Stimulated activated CD4-positive, alpha-beta T cell treated with anti-CD3 and anti-CD28 coated beads, Interleukin-4, amount 100 ng/mL, for 1 hour (primary cell): ENCODE measurements around the gene IRF4.
"Not testable (repeated sequence)": the region's sequence is repeated elsewhere in the genome, so short reads cannot be mapped to it uniquely, and the experiment has no call there.

Source experiments
- DNase-seq: peaks from one replicate; pipeline ENCODE4 v3.0.0-alpha.2; 2020

The IRF4 gene

DNA sequence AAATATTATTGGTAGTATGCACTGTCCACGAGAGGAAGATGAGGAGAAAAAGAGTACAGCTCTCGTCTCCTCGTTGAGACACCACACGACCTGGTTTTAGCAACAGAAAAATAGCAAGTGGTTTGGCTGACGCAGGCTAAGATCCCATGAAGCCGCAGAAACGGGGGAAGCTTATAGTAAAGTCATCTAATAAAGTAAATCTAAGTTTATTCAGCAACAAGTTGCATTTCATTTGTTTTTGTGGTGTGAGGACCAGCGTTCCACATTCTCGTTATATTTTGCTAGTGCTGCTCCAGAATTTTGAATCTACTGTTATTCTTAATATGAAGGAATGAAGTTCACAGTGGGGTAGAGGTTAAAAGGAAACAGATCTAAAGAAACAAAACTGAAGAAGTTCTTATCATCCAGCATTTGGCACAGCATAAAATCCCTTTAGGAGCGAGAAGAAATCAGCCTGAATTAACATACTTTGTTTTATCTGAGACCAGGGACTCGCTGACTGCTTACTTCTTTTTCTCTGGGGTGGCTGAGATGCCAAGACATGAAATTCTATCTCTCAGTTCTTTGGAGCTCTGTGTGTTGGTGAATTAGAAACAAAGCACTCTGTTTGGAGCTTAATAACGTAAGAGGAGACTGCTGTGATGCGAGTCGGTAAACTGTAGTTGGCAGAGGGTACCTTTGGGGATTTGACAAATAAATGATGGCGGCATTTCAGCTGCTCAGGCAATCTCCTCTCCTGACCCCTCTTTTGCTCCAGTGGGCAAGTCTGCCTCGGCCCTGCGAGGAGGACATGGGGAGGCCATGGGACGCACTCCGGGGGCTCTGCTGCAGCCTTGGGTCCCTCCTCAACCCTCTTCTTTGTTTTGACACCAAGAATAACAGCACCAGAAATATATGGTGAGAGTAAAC lies 24.9 kb upstream of the IRF4 start:
- no peak for DNase-seq

DNA sequence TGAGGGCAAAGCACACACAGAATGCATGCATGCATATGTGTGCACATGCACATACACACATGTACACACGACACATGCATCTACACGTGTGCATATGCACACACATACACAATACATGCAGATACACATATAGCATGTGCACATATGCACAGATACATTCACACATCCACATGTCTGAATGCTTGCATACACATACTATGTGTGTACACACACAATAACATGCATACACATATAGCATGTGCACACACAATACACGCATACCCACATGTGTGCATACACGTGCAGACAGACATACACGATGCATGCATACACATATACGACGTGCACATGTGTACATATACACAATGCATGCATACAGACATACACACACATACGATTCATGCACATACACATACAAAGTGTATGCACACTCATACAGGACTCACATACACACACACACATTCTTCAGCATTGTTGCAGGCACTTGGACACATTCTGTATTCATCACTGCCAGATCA lies 24.2 kb upstream of the IRF4 start:
- no peak for DNase-seq

DNA sequence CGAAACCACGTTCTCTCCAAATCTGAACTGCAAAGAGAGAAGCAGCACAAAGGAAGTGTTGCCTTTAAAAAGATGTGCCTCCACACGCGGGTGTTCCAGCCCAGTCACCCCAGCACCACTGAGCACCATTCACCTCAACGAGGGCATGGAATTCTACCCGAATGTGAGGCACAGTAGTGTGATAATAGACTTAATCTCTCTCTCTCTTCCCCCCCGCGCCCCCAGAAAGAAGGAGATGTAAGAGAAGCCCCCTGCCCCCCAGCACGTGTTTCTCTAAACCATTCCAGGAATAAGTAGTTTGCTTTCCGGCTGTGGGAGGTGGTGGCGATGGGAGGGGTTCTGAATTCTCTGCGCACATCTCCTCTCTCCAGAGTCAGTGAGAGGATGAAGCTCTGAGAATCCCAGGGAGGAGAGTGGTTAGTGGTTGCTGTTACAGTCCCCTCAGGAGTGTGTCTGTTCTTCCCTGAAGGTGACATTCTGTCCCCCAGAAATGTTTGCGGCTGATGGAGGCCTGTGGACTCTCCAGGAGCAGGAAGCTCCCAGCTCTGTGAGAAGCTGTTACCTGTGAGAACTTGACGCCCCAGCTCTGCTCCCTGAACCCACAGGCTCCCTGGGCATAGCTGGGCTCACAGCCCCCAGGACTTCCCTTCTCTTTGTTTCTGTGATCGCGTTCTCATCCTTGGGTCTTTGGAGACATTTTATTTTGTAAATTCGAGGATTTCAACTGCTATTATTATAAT lies 23.5 kb upstream of the IRF4 start:
- no peak for DNase-seq

DNA sequence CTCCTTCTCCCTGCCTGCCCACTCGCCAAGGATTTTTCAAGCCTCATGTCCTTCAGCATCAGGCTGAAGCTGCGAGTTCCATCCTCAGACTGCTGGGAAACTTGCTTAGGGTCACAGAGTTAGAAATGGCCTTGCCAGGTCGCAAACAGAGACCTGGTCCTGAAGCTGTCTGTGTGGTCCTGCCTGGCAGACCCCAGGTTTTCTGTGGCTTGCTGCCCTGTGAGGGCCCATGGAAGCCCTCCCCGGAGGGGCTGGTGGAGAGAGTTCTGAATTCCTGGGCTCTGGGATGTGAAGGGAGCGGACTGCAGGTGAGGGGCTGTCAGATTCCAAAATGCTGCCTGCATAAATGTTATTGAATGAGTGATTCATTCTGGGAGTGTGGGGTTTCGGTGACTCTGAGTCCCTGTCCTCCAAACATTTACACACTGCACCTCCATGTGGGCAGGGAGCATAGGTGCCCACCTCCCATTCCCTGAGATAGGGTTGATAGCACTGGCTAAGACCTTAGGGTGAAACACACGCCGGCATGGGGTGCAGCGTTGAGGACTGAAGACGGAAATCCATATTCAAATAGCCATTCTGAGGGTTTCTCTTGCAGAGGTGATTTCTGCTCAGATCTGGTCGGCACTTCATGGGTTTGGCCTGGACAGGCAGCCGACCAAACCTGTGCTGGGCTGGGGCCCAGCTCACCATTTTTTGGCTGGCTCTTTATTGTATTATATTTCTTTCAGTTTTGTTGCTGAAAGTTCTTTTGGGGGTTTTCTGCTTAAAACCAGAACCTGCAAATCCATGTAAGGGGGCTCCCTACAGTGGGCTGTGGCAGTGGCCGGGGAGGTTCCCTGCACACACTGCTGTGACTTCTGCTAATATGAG lies 21.8 kb upstream of the IRF4 start:
- no peak for DNase-seq

DNA sequence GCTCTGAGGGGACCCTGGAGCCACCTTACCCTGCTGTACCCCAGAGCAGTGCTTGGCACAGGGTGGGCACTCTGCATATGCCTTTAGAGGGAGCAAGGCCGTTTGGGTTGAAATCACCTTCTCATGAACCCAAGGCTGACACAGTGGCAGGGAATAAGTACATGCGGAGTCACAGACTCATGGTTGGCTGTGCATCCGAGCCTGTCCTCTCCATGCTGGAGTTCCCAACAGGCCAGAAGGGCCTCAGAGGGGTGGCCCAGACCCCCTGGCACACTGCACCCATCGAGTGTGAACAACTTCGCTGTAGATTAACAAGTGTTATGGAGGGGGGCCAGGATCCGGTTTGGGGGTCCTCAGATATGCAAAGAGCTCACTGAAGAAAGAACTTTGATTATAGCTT lies 21.0 kb upstream of the IRF4 start:
- DNase-seq, result no peak

DNA sequence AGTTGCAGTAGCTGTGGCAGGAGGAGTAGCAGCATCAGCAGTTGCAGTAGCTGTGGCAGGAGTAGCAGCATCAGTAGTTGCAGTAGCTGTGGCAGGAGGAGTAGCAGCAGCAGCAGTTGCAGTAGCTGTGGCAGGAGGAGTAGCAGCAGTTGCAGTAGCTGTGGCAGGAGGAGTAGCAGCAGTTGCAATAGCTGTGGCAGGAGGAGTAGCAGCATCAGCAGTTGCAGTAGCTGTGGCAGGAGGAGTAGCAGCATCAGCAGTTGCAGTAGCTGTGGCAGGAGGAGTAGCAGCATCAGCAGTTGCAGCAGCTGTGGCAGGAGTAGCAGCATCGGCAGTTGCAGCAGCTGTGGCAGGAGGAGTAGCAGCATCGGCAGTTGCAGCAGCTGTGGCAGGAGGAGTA lies 19.7 kb upstream of the IRF4 start:
- DNase-seq, result not testable (repeated sequence)

DNA sequence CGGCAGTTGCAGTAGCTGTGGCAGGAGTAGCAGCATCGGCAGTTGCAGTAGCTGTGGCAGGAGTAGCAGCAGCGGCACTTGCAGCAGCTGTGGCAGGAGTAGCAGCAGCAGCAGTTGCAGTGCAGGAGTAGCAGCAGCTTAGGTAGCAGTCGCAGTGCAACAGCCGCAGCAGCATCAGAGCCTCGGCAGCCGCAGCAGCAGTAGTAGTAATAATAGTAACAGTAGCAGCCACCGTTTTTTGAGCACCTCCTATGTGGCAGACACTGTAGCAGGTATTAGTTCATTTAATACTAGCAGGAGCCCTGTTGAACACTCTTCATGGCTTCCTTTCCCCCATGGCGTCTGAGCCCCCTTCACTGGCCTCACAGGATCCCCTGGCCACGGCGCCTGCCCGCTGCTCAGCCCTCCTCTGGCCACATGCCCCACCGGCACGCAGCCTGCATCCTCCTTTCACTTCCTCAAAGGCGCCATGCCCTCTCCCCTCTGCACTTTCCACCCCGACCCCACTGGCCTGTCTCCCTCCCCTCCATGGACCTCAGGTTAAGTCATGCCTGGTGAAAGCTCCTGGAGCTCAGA lies 19.1 kb upstream of the IRF4 start:
- no peak for DNase-seq

DNA sequence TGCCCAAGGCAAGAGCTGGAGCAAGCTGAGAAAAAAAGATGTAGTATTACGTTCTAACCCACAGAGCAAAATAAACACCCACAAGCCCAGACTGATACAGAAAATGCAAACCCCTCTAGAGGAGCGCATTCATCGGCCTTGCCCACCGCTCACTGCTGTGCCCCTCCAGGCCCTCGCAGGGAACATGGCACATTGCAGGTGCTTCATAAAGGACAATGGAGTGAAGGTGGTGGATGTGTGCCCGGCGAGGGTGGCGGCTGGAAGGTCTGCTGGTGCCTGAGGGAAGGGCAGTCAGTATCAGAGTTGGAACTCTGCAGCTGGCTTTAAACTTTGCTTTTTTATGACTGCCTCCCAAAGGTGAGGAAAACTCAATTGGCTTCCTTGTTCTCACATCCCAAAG lies 18.5 kb upstream of the IRF4 start:
- DNase-seq, result no peak

DNA sequence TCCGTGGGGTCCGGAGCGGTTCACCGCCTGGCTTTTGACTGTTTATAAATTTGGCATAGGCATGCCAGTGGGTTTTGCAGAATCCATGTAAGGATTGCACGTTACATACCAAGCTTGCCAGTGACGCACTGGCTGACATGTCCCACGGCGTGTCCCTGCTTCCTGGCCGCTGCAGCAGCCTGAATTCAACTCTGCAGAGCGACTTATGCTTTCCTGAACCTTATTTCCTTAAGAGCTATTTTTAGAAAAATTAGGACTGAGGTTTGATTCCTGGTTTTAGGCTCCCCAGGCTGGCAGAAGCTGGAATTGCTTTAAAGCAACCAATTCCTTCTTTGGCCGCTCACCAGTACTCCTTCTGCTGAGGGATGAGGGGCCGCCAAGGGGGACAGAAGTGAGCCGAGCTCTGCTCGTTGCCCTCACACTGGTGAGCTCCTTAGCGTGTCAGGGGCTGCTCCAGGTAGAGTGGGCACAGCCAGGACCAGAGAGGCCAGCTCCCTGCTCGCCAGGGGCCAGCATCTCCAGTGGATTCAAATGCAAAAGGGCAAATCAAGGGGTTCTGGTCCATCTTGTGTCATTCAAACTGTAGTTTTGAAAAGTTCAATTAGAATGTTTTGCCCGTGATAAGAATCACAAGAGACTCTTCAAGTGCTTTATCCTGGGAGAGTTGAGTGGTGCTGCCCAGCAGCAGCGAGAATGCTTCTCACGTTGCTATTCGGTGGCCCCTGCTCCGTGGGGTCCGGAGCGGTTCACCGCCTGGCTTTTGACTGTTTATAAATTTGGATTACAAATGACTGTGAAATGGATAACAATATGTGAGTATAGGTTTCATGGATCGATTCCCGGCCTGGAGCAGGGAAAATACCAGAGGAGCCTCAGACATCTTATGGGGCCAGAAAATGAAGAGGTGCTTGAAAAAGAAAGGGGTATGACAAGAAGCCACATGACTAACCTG lies 17.5 kb upstream of the IRF4 start:
- DNase-seq, result no peak

DNA sequence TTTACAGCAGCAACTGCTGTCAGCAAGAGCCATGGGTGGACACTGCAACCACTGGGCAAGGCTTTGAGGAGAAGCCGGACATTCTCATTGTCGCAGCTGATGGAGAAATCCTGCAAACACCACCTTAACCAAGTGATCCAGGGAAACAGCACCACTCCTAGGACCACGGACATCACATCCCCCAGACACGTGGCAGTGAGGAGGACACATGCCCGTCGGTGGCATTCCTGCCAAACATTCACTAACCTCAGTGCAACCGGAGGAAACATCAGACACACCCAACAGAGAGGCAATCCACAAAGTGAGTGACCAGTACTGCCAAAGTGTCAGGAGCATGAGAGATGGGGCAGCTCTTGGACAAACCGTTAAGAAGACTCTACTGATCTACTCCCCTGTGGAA lies 16.6 kb upstream of the IRF4 start:
- DNase-seq, result no peak

DNA sequence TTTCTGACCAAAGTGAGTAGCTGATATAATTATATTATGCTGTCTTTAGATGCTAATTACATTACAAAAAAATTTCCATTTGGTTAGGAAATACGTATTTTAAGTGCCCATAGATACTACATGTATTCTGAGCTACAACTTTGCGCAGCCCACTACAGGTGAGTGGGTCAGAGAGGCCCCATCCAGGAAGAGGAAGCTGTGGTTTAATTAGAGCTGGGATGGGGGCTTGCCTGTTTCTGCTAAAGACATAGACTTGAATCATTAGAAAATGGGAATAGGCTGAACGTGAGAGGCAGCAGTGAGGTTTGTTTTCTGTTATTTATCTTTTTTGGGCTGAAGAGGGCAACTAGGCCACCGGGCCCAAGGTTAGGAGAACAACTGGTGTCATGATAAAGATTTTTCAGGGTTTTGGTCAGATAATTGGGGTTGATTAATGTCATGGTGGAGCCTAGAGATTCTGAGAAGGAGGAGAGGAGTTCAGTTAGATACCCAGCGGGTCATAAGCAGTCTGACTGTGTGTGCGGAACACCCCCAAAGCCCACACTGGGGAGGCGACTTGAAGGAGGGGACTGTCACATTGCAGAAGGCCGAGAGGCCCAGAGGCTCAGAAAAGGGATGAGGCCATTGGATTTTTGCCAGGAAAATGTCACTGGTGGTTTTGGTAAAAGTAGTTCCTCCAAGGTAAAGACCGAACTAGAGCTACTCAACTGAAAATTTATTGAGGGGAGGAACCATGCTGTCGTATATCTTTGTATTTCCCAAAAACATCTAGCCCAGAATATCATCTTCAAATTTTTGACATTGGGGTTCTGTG lies 14.5 kb upstream of the IRF4 start:
- no peak for DNase-seq

DNA sequence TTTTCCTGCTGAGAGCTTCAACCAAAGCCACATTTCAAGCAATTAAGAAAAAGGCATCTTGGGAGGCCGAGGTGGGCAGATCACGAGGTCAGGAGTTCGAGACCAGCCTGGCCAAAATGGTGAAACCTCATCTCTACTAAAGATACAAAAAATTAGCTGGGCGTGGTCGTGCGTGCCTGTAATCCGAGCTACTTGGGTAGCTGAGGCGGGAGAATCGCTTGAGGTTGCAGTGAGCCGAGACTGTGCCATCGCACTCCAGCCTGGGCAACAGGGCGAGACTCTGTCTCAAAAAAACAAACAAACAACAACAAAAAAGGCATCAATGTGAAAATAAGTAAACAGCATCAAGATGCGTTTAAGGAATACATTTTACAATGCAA lies 13.9 kb upstream of the IRF4 start:
- DNase-seq, result not testable (repeated sequence)

DNA sequence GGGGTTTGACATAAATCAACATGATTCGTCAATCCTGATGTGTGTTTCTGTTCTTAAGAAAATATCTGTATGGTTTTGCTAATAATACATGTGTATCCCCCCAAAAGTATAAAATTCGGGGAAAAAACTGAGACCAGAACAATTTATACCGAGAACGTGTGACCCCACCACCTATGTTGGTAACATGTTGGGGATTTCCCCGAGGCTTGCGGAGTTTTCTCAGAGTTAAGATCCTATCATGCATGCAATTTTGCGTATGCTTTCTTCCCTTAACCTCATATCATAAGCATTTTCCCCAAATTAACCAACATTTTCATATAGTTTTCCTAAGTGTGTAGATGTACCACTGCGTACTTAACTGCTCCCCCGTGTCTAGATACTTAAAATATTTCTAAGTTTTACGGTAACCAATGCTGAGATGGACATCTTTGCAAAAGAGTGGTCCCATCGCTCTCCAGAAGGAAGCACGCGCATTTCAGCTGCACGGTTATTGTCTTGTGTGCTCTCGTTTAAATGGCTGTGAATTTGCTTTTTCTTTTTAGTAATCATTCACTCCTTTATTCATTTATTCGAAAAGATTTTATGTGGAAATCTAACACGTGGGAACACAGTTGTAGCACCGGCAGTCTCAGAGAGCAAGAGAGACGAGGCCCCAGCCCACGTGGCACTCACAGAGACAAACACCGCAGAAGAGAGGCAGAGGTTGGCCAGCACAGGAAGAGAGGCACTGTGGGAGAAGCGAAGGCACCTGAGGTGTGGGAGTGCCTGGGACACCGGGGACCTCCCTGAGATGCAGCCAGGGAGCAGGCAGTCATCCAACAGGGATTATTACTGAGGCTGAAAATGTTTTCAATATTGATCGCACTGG lies 13.2 kb upstream of the IRF4 start:
- no peak for DNase-seq

DNA sequence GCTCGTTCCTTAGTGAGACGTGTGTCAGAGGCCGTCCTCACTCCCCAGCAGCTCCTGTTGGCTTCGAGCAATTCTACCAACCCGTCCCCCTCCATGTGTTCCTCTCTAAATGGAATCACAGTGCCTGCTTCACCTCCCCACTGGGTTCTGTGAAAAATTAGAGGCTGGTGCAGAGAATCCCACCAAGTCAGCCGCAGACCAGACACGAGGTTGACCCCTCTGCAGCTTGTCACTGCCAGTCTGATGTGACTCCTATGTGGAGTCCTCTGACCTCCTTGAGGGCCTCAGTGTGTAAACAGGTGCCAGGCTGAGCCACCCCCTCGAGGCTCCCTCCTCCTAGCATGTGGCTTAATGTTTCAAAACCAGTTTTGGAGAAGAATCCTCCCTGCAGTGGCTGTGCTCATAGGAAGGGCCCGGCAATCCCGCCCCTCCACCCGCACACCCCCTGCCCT lies 12.6 kb upstream of the IRF4 start:
- no peak for DNase-seq

DNA sequence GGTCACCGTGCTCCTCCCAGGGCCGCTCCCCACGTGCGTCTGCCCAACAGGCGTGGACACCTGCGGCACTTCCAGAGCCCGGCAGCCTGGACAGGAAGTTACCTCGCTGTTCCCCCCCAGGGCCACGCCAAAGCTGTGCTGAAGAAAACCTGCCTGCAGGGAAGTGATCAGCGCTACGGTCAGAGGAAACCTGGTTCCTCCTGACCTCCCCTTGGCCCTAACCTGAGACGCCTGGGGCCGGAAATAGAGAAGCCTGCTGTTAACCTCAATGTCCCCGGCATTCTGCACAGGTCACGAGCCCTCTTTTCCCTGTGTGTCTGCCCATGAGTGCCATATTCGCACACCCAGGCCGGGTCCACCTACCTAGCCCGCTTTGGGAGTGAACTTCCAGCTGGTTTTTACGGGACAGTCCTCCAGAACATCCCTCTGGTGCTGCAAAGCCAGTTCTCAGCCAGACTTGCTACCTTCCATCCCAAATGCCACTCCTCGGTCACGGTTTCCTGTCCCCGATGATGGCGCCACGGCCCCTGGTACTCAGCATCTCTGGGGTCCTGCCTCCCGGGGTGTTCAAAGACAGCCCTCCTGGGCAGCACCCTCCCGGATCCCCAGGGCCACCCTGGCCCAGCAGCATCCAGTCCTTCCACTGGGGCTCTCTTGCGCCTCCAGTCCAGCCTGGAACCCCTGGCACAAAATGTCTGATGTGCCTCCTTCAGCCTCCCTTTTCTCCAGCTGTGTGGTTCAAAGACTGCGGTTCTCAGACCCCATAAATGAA lies 12.0 kb upstream of the IRF4 start:
- no peak for DNase-seq

DNA sequence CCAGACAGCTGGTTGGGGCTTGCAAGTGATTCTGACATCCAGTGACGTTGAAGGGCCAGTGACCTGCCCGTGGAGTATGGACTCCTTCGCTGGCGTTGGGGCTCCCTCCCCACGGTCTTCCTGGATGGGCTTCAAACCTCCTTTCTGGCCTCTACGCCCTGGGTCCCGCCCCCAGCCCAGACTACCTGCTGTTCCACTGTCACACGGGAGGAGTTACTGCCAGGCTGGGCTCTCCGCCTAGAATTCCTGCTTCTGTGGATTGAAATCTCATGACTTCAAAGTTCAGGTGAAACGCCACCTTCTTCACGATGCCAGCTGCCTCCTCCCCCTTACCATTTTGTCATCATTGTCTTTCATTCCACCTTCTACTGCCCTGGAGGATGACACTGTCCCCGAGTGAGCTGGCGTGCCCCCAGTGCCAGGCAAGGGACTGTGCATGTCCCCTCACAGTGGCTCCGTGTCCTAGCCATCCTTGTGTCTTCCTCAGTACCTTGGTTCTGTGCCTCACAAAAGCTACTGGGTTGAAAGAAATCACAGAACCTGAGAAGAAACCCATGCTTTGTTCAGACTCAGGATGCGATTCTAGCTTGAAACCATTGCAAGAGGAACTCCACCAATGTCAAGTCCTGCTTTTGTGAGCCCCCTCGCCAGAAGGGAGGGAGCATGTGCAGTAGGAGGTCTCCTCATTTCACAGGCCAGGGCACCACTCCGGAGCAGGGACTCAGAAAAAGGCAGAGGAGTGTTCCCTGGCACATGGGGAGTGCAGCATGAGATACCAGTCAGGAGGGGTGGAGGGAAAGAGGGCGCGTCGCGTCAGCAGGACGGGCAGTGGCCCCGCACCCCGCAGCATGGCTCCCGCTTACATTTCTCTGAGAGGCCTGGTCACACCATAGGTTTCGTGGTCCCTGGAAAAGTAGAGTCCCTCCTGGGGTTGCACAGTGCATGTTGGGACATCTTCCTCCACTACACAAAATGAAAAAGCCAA lies 11.0 kb upstream of the IRF4 start:
- DNase-seq, result no peak

DNA sequence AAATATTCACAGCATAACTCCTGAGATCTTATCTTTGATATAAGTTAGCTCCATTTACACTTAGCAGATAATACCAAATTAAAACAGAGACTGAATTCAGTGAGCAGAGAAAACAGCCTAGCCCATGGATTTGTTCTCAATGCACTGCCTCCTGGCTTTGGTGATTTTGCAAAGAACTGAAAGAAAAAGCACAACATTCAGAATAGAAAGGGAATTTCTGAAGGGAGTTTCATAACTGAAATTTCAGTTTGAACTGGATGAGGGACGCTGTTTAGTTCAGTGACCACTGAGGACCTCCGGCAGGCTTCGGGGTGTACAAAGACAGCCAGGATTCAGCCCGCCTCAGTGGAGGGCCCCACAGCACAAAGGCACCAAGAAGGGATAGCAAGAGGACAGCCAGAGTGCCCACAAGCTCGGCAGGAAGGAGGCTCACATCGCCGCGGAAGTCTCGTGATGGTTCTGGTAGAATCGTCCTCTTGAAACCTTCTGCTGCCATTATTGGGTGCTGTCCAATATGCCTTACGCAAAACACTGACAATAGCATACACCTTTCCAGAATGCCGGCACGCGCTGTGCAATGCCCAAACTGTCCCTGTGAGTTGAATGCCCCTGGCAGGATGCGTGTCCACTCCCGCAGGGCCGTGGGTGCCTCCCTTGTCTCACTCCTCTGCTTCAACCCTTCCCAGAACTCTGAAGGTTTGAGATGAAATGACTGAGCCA lies 9.7 kb upstream of the IRF4 start:
- no peak for DNase-seq
